HG02798 (cell line): ENCODE data around the gene YARS1.
A peak's percentile ranks its signal among the peaks of the same experiment; 100 is the strongest.
"Not testable (repeated sequence)": the region's sequence is repeated elsewhere in the genome, so short reads cannot be mapped to it uniquely, and the experiment has no call there.

Experiments used
- ATAC-seq: cut with Tn5 transposase; IDR thresholded peaks from one replicate; pipeline ENCODE4 v1.9.1; 2021; ENCODE audit warnings: mild to moderate bottlenecking; ENCODE audit not compliant: unreplicated experiment, poor library complexity

Gene YARS1

GRCh38 chr1:32817815-32818786 lies 943 bp upstream of the YARS1 start:
- ATAC-seq, result peak; percentile 7

GRCh38 chr1:32816676-32817158 lies 441 bp downstream of the YARS1 start:
- ATAC-seq, result no peak

- ATAC-seq, result no peak
Measured at GRCh38 chr1:32813941-32814739, 3.0 kb downstream of the YARS1 start.

- ATAC-seq, result no peak
Measured at GRCh38 chr1:32811917-32812316, 5.2 kb downstream of the YARS1 start.

- ATAC-seq, result no peak
Measured at GRCh38 chr1:32811265-32811664, 5.9 kb downstream of the YARS1 start.

- no peak for ATAC-seq
Measured at GRCh38 chr1:32810358-32810757, 6.8 kb downstream of the YARS1 start.

GRCh38 chr1:32808580-32808979 lies 8.6 kb downstream of the YARS1 start:
- ATAC-seq, result no peak

GRCh38 chr1:32806910-32807523 lies 10.1 kb downstream of the YARS1 start:
- ATAC-seq, result no peak

GRCh38 chr1:32806290-32806689 lies 10.9 kb downstream of the YARS1 start:
- no peak for ATAC-seq

GRCh38 chr1:32804460-32804859 lies 12.7 kb downstream of the YARS1 start:
- not testable (repeated sequence) for ATAC-seq

- no peak for ATAC-seq
Measured at GRCh38 chr1:32801096-32801715, 16.0 kb downstream of the YARS1 start.

GRCh38 chr1:32798679-32799416 lies 18.3 kb downstream of the YARS1 start:
- no peak for ATAC-seq

- no peak for ATAC-seq
Measured at GRCh38 chr1:32798191-32798590, 19.0 kb downstream of the YARS1 start.

- ATAC-seq, result no peak
Measured at GRCh38 chr1:32797456-32797855, 19.7 kb downstream of the YARS1 start.

- not testable (repeated sequence) for ATAC-seq
Measured at GRCh38 chr1:32795763-32796162, 21.4 kb downstream of the YARS1 start.

- ATAC-seq, result no peak
Measured at GRCh38 chr1:32791881-32792280, 25.3 kb downstream of the YARS1 start.

- not testable (repeated sequence) for ATAC-seq
Measured at GRCh38 chr1:32789356-32789755, 27.8 kb downstream of the YARS1 start.

- ATAC-seq, result no peak
Measured at GRCh38 chr1:32786856-32787255, 30.3 kb downstream of the YARS1 start.

GRCh38 chr1:32784817-32785216 lies 32.3 kb downstream of the YARS1 start:
- no peak for ATAC-seq
